HG03469 (cell line): ENCODE data around the gene NUSAP1.
"Not testable (repeated sequence)": the region's sequence is repeated elsewhere in the genome, so short reads cannot be mapped to it uniquely, and the experiment has no call there.

Experiments
- ATAC-seq: cut with Tn5 transposase; IDR thresholded peaks from one replicate; pipeline ENCODE4 v1.9.1; 2021; ENCODE audit warnings: mild to moderate bottlenecking, moderate library complexity, moderate number of reproducible peaks; ENCODE audit not compliant: unreplicated experiment

Gene NUSAP1

GRCh38 chr15:41331833-41332193 is 868 bp upstream of the NUSAP1 start:
- no peak for ATAC-seq

- ATAC-seq, result peak; percentile 17
These were observed 413 bp downstream of the NUSAP1 start for GRCh38 chr15:41333026-41333562.

- no peak for ATAC-seq
These were observed 1.8 kb downstream of the NUSAP1 start for GRCh38 chr15:41334293-41335120.

- ATAC-seq, result no peak
These were observed 3.9 kb downstream of the NUSAP1 start for GRCh38 chr15:41336549-41336948.

- no peak for ATAC-seq
These were observed 4.4 kb downstream of the NUSAP1 start for GRCh38 chr15:41337047-41337446.

- no peak for ATAC-seq
These were observed 5.2 kb downstream of the NUSAP1 start for GRCh38 chr15:41337631-41338522.

GRCh38 chr15:41340189-41340695 is 7.6 kb downstream of the NUSAP1 start:
- no peak for ATAC-seq

GRCh38 chr15:41341519-41341918 is 8.8 kb downstream of the NUSAP1 start:
- ATAC-seq, result no peak

- ATAC-seq, result no peak
These were observed 14.6 kb downstream of the NUSAP1 start for GRCh38 chr15:41347236-41347635.

GRCh38 chr15:41350057-41350717 is 17.5 kb downstream of the NUSAP1 start:
- no peak for ATAC-seq

GRCh38 chr15:41354371-41354770 is 21.7 kb downstream of the NUSAP1 start:
- no peak for ATAC-seq

- ATAC-seq, result no peak
These were observed 34.7 kb downstream of the NUSAP1 start for GRCh38 chr15:41367418-41367817.

- no peak for ATAC-seq
These were observed 45.3 kb downstream of the NUSAP1 start for GRCh38 chr15:41377978-41378377.

GRCh38 chr15:41383974-41384749 is 51.5 kb downstream of the NUSAP1 start:
- ATAC-seq, result not testable (repeated sequence)

GRCh38 chr15:41387646-41388045 is 55.0 kb downstream of the NUSAP1 start:
- ATAC-seq, result no peak

- no peak for ATAC-seq
These were observed 60.0 kb downstream of the NUSAP1 start for GRCh38 chr15:41392659-41393058.

- no peak for ATAC-seq
These were observed 62.2 kb downstream of the NUSAP1 start for GRCh38 chr15:41394924-41395323.

- no peak for ATAC-seq
These were observed 63.4 kb downstream of the NUSAP1 start for GRCh38 chr15:41396111-41396510.

GRCh38 chr15:41401904-41402267 is 69.2 kb downstream of the NUSAP1 start:
- no peak for ATAC-seq

GRCh38 chr15:41407341-41407740 is 74.7 kb downstream of the NUSAP1 start:
- no peak for ATAC-seq
